Measurements from ENCODE around the gene CCDC92B.

DNA sequence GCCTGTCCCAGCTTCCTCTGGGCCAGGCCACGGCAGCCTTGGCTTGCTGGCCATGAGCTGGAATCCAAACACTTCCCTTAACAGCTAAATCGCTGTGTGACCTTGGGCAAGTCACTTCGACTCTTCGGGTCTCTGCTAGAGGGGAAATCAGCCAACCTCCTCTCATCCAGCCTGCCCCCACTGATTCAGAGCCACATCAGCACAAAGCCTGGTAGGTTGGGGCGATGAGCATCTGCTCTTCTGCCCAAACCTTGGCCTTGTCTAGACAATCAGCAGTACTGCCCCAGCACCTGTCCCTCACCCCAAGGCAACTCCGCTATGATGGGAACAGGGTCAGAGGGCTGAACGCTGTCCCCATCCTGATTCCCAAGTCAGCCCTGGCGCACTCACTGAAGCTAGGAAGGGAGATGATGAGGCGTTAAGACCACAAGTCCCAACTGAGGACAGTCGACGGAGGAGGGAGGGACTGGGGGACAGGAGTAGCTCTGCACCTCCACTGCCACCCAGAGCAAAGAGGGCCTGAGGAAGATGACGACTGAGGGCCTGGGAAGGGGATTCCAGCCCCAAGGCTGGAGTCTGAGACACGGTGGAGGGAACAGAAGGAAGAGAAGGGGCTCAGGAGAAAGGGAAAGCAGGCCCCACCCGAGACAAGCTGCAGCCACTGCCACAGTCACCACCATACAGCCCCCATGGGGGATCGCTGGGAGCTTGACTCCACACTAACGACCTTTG, 39.2 kb downstream of the CCDC92B start:
- TF ChIP-seq ARNTL (CRISPR knock-in tag; IDR thresholded peaks at IDR 0.05; ENCODE audit: borderline replicate concordance, low read depth) (no peak), TCF4 (CRISPR knock-in tag; IDR thresholded peaks at IDR 0.05; ENCODE audit: borderline replicate concordance) (no peak), PPARA (CRISPR knock-in tag; IDR thresholded peaks at IDR 0.05; ENCODE audit: borderline replicate concordance) (no peak), TSHZ2 (CRISPR knock-in tag; IDR thresholded peaks at IDR 0.05) (no peak), ZC3H10 (CRISPR knock-in tag; IDR thresholded peaks at IDR 0.05) (no peak)

All from SK-N-SH treated with all-trans-retinoic acid at 6 μM for 48 hours (cell line).